Caki2 (cell line): ENCODE data around the gene ISG15. TPM values are rescaled to one million over a fixed set of nuclear protein-coding genes. Genes with fewer than 3 reads are reported as not detected.
A peak's percentile ranks its signal among the peaks of the same experiment; 100 is the strongest.
"Not testable (repeated sequence)": the region's sequence is repeated elsewhere in the genome, so short reads cannot be mapped to it uniquely, and the experiment has no call there.

Experiments
- DNase-seq: peaks from one replicate; pipeline ENCODE4 v3.0.0-alpha.2; 2015; ENCODE audit warnings: low read depth
- in situ Hi-C: cut with HindIII; loops from 2 replicates; pipeline ENCODE4 v1.10.0; 2016; ENCODE audit warnings: low sequenced_read_pairs, low pct_unique_long_range_greater_than_20kb, mixed read lengths
- total RNA-seq: library from RNA; depleted of rRNA; stranded (reverse); fragments of >200 nt; shearing (Covaris generic); gene quantifications from 2 replicates; pipeline ENCODE4 v1.2.3, GENCODE V29; 2014; ENCODE audit warnings: low replicate concordance

Gene ISG15
- total RNA-seq, 1 experiment from 2014 or later = 129 TPM

DNA sequence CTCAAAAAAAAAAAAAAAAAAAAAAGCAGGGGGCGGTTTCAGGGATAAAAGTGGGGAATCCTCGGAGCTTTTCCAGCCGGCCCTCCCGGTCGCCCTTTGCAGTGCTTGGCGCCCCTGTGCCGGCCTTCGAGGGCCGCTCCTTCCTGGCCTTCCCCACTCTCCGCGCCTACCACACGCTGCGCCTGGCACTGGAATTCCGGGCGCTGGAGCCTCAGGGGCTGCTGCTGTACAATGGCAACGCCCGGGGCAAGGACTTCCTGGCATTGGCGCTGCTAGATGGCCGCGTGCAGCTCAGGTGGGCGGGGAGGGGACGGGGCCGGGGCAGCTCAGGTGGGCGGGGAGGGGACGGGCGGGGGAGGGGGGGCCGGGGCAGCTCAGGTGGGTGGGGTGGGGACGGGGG, 35.5 kb downstream of the ISG15 start:
- in situ Hi-C loops = no loop called here

DNA sequence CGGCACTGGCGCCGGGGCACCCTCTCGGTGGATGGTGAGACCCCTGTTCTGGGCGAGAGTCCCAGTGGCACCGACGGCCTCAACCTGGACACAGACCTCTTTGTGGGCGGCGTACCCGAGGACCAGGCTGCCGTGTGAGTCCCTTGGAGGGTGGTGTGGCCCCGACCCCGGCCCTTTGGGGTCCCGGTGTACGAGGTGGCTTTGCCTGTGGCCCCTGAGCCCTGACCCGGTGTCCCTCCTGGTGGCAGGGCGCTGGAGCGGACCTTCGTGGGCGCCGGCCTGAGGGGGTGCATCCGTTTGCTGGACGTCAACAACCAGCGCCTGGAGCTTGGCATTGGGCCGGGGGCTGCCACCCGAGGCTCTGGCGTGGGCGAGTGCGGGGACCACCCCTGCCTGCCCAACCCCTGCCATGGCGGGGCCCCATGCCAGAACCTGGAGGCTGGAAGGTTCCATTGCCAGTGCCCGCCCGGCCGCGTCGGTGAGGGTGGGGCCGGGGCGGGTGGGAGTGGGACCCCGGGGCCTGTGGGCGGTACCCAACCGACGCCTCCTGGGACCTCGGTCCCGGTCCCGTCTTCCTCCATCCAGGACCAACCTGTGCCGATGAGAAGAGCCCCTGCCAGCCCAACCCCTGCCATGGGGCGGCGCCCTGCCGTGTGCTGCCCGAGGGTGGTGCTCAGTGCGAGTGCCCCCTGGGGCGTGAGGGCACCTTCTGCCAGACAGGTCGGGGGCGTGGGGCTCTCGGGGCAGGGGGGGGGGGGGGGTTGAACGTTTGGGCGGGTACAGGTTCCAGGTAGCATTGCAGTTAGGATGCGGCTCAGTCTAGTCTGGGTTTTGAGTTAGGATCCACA, 36.2 kb downstream of the ISG15 start:
- in situ Hi-C loops = no loop called here
- no peak for DNase-seq

More for the DNA sequence above, 35.5 kb downstream of the ISG15 start:
- DNase-seq = no peak

DNA sequence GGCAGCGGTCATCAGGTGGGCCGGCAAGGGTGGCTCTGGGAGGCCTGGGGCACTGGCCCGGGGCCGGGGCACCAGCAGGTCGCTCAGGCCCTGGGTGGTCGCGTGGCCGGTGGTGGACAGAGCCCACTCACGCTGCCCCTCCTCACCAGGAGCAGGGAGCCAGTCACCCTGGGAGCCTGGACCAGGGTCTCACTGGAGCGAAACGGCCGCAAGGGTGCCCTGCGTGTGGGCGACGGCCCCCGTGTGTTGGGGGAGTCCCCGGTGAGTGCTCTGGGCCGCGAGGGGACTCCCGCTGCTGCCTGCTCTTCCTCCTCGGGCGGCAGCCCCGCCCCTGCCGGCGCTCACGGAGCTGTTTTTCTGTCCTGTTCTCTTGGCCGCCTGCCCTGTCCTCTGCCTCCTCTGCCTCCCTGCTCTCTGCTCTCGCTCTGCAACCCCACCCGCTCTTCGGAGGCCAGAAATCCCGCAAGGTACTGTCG, 37.3 kb downstream of the ISG15 start:
- DNase-seq = no peak
- in situ Hi-C loops = no loop called here

DNA sequence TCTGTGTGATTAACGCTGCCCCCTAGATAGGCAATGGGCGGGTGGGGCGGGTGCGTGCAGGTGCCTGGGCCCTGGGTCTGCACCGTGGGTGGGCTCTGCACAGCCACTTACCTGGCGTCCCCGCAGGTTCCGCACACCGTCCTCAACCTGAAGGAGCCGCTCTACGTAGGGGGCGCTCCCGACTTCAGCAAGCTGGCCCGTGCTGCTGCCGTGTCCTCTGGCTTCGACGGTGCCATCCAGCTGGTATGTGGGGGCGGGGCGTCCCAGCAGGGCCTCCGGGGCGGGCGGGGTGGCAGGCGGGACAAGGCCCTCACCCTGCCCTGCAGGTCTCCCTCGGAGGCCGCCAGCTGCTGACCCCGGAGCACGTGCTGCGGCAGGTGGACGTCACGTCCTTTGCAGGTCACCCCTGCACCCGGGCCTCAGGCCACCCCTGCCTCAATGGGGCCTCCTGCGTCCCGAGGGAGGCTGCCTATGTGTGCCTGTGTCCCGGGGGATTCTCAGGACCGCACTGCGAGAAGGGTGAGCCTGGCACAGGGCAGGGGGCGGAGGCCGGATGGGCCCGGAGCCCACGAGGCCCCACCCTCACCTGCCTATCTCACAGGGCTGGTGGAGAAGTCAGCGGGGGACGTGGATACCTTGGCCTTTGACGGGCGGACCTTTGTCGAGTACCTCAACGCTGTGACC, 38.0 kb downstream of the ISG15 start:
- no peak for DNase-seq
- in situ Hi-C loops = no loop called here

DNA sequence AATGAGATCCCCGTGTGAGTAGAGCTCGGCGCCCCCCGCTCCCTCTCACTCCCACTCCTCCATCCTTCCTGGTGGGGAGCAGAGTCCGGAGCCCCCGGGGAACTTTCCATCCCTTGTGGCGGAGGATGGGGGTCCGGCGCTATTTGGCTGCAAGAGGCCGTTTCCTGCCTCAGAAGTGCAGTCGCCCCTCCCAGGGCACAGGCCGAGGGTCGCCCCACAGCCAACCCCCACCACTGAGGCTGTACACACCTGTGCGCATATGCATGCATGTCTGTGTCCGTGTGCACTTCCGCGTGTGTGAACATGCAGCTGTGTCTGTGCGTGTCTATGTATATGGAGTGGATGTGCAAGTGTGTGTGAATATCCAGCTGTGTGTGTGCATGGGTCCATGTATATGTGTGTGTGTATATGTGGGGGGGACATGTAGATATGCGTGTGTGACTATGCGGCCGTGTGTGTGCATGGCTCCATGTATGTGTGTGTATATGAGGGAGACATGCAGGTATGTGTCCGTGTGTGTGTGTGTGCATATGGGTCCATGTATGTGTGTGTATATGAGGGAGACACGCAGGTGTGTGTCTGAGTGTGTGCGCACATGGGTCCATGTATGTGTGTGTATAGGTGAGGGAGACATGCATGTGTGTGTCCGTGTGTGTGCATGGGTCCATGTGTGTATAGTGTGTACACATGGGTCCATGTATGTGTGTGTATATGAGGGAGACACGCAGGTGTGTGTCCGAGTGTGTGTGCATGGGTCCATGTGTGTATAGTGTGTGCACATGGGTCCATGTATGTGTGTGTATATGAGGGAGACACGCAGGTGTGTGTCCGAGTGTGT, 38.9 kb downstream of the ISG15 start:
- DNase-seq = no peak
- in situ Hi-C loops = no loop called here

DNA sequence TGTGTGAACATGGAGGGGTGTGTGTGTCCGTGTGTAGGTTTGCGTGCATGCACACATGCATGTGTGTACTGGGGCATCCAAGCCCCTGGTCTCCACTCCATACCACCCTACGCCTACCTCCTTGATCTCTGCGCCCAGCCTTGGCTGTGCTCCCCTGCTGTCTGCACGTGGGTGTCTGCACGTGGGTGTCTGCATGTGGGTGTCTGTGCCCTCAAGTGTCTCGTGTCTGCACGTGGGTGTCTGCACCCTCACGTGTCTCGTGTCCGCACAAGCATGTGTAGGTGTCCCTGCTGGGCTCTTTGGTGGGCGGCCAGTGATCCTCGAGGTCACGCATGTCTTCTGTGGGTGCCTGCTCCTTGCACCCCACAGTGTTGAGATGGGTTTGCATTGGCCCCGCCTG, 39.7 kb downstream of the ISG15 start:
- no peak for DNase-seq
- in situ Hi-C loops = no loop called here

DNA sequence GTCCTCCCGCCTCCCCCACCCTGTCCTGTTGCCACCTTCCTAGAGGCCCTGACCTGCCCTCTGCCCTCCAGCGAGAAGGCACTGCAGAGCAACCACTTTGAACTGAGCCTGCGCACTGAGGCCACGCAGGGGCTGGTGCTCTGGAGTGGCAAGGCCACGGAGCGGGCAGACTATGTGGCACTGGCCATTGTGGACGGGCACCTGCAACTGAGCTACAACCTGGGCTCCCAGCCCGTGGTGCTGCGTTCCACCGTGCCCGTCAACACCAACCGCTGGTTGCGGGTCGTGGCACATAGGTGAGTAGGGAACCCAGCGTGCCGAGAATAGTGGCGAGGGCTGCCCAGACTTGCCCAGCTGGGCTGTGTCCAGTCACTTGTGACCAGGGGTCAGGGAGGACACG, 40.4 kb downstream of the ISG15 start:
- in situ Hi-C loops = no loop called here
- DNase-seq = no peak

DNA sequence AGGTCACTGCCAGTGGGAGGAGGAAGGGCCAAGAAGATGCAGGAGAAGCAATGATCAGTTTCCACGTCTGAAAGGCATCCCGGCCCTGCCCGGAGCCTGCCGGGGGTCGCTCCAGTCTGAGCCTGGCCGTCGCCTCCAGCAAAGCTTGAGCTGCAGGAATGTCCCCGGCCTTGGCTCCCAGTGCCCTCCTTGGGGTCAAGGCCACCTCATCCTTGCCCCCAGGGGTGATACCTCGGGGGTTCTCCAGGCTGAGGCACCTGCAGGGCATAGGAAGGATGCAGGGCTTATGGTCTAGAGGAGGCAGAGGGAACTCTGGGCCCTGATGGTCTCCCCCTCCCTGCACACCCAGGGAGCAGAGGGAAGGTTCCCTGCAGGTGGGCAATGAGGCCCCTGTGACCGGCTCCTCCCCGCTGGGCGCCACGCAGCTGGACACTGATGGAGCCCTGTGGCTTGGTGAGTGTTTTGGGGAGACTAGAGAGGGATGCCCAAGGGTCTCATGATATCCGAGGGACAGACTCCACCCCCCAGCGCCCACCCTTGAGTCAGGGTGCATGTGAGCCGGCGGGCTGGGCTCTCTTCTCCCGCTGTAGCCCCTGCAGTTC, 40.9 kb downstream of the ISG15 start:
- in situ Hi-C loops = no loop called here
- no peak for DNase-seq

DNA sequence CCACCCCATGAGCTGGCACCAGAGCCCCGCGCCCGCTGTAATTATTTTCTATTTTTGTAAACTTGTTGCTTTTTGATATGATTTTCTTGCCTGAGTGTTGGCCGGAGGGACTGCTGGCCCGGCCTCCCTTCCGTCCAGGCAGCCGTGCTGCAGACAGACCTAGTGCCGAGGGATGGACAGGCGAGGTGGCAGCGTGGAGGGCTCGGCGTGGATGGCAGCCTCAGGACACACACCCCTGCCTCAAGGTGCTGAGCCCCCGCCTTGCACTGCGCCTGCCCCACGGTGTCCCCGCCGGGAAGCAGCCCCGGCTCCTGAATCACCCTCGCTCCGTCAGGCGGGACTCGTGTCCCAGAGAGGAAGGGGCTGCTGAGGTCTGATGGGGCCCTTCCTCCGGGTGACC, 41.7 kb downstream of the ISG15 start:
- in situ Hi-C loops = no loop called here
- DNase-seq = no peak

DNA sequence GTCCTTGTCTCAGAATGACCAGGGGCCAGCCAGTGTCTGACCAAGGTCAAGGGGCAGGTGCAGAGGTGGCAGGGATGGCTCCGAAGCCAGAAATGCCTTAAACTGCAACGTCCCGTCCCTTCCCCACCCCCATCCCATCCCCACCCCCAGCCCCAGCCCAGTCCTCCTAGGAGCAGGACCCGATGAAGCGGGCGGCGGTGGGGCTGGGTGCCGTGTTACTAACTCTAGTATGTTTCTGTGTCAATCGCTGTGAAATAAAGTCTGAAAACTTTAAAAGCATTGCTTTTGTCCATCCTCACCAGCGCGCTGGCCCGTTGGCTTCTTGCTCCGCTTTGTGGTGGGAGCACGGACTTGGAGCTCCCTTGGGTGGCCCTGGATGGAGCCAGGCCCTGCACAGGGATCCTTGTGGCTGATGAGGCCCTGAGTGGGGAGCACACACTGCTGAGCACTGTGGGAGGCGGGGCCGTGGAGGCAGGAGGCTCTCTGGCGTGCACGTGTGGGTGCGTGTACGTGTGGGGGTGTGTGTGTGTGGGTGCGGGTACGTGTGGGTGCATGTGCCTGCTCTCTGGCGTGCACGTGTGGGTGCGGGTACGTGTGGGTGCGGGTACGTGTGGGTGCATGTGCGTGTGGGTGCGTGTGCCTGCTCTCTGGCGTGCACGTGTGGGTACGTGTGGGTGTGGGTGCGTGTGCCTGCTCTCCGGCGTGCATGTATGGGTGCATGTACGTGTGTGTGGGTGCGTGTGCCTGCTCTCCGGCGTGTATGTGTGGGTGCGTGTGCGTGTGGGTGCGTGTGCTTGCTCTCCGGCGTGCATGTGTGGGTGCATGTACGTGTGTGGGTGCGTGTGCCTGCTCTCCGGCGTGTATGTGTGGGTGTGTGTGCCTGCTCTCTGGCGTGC, 42.8 kb downstream of the ISG15 start:
- in situ Hi-C loops = no loop called here
- DNase-seq = no peak

DNA sequence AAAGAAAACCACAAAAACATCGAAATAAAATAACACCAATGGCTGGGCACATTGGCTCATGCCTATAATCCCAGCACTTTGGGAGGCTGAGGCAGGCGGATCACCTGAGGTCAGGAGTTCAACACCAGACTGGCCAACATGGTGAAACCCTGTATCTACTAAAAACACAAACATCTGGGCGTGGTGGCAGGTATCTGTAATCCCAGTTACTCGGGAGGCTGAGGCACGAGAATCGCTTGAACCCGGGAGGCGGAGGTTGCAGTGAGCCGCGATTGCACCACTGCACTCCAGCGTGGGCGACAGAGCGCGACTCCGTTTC, 44.4 kb downstream of the ISG15 start:
- DNase-seq, in situ Hi-C loops: not testable (repeated sequence)

DNA sequence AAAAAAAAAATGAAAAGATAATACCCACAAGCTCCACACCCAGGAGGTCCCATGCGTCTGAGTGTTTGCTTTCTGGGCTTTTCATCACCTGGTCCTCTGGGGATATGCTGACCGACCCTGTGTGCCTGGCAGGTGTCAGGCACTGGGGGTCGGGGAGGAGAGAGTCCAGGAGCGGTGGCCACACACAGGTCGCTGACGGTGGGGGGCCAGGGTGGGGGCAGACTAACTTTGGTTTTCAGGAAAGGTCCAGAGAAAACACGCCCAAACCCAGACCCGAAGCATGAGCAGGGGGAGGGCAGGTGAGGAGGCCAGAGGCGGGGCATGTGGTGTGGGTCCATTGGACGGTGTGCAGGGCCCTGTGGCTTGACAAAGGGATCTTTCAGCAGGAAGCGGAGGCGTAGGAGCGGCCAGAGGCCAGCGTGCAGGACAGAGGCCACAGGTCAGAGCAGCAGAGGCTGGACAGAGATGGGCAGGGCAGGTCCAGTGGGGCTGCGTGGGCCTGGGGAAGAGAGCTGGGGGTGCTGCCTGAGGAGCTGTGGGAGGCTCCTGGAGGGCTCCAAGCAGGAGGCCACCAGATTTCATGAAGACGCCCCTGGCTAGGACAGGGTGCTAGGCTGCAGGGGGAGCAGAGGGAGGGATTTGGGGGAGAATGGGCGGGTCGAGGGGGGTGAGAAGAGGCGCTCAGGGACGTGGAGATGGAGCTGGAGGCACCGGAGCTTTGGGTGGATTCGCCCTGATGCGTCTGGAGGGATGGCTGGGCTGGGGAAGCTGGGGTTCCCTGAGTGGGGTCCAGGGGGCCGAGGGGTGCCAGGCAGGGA, 45.0 kb downstream of the ISG15 start:
- in situ Hi-C loops = no loop called here
- no peak for DNase-seq

DNA sequence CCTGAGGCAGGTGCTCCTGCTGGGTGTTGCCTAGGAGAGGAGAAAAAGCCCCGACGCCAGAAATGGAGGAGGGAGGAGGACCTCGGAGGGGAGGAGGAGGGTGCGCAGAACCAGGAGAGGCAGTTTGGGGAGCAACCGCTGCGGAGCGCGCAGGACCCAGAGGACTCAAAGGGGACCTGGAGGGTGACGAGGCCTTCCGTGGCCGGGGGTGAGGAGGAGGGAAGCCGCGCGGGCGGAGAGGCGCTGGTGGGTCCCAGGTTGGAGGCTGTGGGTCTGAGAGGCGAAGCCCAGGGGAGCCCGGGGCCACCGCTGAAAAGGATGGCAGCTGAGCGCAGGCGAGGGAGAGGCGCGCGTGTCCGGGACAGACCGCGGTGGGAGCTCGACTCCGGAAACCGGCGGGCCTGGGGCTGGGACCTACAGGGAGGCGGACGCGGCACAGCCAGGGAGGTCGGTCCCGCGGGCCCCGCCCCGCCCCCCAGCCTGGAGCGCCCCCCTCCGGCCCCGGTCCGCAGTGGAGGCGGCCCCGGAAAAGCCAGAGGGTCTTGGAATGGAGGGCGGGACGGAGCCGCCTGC, 45.7 kb downstream of the ISG15 start:
- DNase-seq = no peak
- in situ Hi-C loops = no loop called here

DNA sequence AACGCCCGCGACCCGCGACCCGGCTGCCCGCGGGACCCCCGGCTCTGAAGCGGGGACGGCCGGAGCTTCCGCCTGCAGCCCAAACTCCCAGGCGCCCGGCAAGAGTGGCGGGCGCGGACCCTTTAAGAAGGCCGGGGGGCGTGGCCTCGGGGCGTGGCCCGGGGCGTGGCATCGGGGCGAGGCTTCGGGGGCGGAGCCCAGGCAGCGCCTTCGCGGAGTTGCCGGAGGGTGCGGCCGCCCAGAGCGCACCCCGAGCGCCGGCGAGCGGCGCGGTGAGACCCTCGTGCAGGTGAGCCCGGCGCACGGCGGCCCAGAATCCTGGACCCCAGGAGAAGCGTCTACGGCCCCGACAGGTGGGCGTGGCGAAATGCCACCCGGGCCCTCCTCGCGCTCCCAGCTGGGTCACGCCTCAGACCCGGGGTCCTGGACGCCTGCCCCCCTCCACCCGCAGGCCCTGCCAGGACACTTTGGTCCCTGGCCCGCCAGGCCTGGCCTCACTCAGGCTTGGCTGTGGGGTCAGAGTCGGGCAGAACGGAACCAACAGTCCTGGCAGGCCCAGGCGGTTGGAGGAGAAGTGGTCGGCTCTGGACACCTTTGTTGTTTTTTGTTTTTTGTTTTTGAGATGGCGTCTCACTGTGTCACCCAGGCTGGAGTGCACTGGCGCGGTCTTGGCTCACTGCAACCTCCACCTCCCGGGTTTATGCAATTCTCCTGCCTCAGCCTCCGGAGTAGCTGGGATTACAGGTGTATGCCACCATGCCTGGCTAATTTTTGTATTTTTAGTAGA, 46.4 kb downstream of the ISG15 start:
- in situ Hi-C loops = no loop called here
- peak; percentile 74 for DNase-seq

DNA sequence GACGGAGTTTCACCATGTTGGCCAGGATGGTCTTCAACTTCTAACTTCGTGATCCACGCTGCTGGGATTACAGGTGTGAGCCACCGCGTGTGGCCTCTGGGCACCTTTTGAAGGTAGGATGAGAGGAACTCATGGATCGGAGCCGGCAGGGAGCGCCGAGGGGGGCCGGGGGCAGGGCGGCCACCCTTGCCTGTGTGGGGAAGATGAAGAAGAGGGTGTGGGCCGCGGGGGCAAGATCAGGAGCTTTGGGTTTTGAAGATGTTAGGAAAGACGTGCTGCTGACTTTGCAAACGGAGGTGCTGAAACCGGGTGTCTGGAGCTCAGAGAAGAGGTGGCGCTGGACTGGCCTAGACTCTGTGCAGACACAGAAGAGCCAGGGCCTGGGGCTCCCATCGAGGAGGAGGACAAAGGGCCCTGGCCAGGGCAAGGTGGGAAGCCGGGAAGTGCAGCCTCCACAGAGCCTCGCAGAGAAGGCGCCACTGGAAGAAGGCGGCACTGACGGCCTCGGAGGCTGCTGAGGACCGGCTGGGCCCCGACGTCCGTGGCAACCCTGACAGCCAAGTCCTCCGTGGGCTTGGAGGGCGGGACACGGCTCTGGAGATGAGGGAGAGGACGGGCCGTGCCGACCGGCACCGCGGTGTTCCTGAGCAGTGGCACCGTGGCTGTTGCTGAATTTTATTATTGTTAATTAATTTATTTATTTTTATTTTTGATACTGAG, 47.1 kb downstream of the ISG15 start:
- DNase-seq = no peak
- in situ Hi-C loops = no loop called here
